CD4-positive, alpha-beta memory T cell (primary cell): Measurements from ENCODE around the gene ZC2HC1C. TPM values are rescaled to one million over a fixed set of nuclear protein-coding genes. Genes with fewer than 3 reads are reported as not detected.

Experiments used
- CTCF ChIA-PET: fragments of 350-600 bp; sonication (Branson Sonifier 250); formaldehyde crosslinking; loops from one replicate; lab custom pipeline; 2021; ENCODE audit warnings: inconsistent platforms; ENCODE audit not compliant: partially characterized antibody; lab: Charles Lee
- POLR2A ChIA-PET: fragments of 350-600 bp; sonication (Branson Sonifier 250); formaldehyde crosslinking; loops from one replicate; lab custom pipeline; 2021; ENCODE audit not compliant: partially characterized antibody; lab: Charles Lee
- DNase-seq, 5 donors: peaks; one replicate each; pipeline versions ENCODE4 v3.0.0 to v3.0.0-alpha.2; 2020 to 2022; ENCODE audit warnings: mixed read lengths in 1 of 5
- H3K27ac ChIP-seq: one replicate; pipeline ENCODE4 v1.7.0; 2013; ENCODE audit warnings: low read depth, low read length
- H3K27me3 ChIP-seq: 2 replicates; pipeline ENCODE4 v1.7.0; 2013; ENCODE audit warnings: mild to moderate bottlenecking, low read length, moderate library complexity; ENCODE audit not compliant: insufficient read depth
- H3K36me3 ChIP-seq: 2 replicates; pipeline ENCODE4 v1.7.0; 2013; ENCODE audit warnings: mild to moderate bottlenecking, low read length, moderate library complexity; ENCODE audit not compliant: insufficient read depth
- H3K4me1 ChIP-seq: 2 replicates; pipeline ENCODE4 v1.7.0; 2013; ENCODE audit warnings: mild to moderate bottlenecking, low read length, moderate library complexity; ENCODE audit not compliant: insufficient read depth
- H3K4me3 ChIP-seq, 2 donors: one replicate each; pipeline ENCODE4 v1.7.0; 2013; ENCODE audit warnings: low read length in 2 of 2, mild to moderate bottlenecking in 1 of 2
- H3K9me3 ChIP-seq, 2 donors: one replicate each; pipeline ENCODE4 v1.7.0; 2013; ENCODE audit warnings: low read length in 2 of 2, control low read depth in 1 of 2; ENCODE audit not compliant: control insufficient read depth in 1 of 2
- H3K27ac Mint-ChIP-seq, 7 donors: one replicate each; pipeline ENCODE4 v1.8.0; 2020 to 2021; ENCODE audit warnings: mixed read lengths in 7 of 7, mild to moderate bottlenecking in 6 of 7, inconsistent platforms in 3 of 7, moderate library complexity in 3 of 7
- H3K27me3 Mint-ChIP-seq, 2 donors: one replicate each; pipeline ENCODE4 v1.8.0; 2020 to 2021; ENCODE audit warnings: mixed read lengths in 2 of 2
- H3K36me3 Mint-ChIP-seq, 2 donors: one replicate each; pipeline ENCODE4 v1.8.0; 2020 to 2021; ENCODE audit warnings: mixed read lengths in 2 of 2, inconsistent platforms in 1 of 2, mild to moderate bottlenecking in 1 of 2
- H3K4me1 Mint-ChIP-seq, 4 donors: one replicate each; pipeline ENCODE4 v1.8.0; 2020 to 2021; ENCODE audit warnings: mixed read lengths in 4 of 4, mild to moderate bottlenecking in 1 of 4
- H3K4me3 Mint-ChIP-seq, 8 donors: one replicate each; pipeline ENCODE4 v1.8.0; 2020 to 2021; ENCODE audit warnings: mixed read lengths in 8 of 8, mild to moderate bottlenecking in 7 of 8, moderate library complexity in 6 of 8, inconsistent platforms in 3 of 8
- H3K9me3 Mint-ChIP-seq, 8 donors: one replicate each; pipeline ENCODE4 v1.8.0; 2020 to 2021; ENCODE audit warnings: mixed read lengths in 8 of 8, mild to moderate bottlenecking in 5 of 8, inconsistent platforms in 3 of 8, moderate library complexity in 1 of 8
- intact Hi-C: fragments of 100-400 bp; cut with micrococcal nuclease; formaldehyde crosslinking; loops from one replicate; pipeline ENCODE4 v1.15.1; 2023
- polyA plus RNA-seq, 2 donors: library from polyadenylated mRNA; unstranded; fragments of 300-500 nt; fragmentation: Illumina TruSeq; gene quantifications; one replicate each; pipeline ENCODE4 v1.2.3, GENCODE V29; 2021
- total RNA-seq, 2 experiments: library from RNA; stranded (reverse); gene quantifications; one replicate each; pipeline ENCODE4 v1.2.3, GENCODE V29; 2021

Gene ZC2HC1C
- total and polyA plus RNA-seq, 4 experiments from 2014 or later = 0.76 to 3.6 (median 1.2) TPM

DNA sequence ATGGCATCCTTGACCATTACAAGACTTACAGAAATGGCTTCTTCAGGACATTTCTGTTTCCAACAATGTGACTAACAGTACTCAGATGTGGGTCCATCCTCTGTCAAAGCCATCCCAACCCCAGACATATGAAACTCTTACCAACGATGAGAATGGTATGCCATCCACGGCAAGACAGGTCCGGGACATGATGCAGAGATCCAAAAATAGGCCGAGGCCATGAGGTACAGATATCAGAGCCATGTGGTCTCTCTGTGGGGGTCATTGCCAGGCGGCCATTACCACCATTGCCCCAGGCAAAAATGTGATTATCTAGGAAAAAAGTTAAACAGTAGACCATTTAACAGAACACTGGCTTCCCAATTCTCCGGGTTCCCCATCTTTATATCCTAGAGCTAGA lies 27.5 kb downstream of the ZC2HC1C start:
- CTCF ChIA-PET = no interaction called here
- POLR2A ChIA-PET = no interaction called here
- no peaks in the 10 kb centered on the region for H3K27me3 Mint-ChIP-seq
- DNase-seq = no peak
- Histone ChIP-seq H3K9me3 (no peaks in the 10 kb centered on the region), H3K27ac (no peak overlapping the region), H3K4me3 (no peak overlapping the region), H3K4me1 (no peaks in the 10 kb centered on the region), H3K27me3 (no peaks in the 10 kb centered on the region), H3K36me3 (peaks cover 68% of the 10 kb centered on the region)
- H3K36me3 Mint-ChIP-seq = peaks cover 61 to 74% of the 10 kb centered on the region in 2 donors
- H3K4me3 Mint-ChIP-seq = no peak overlapping the region
- H3K27ac Mint-ChIP-seq = peak overlapping the region in 1 of 7 donors; percentile 52
- peaks cover 0 to 4% (median 3%) of the 10 kb centered on the region in 4 donors for H3K4me1 Mint-ChIP-seq
- H3K9me3 Mint-ChIP-seq = no peaks in the 10 kb centered on the region
- intact Hi-C loops = no loop called here

DNA sequence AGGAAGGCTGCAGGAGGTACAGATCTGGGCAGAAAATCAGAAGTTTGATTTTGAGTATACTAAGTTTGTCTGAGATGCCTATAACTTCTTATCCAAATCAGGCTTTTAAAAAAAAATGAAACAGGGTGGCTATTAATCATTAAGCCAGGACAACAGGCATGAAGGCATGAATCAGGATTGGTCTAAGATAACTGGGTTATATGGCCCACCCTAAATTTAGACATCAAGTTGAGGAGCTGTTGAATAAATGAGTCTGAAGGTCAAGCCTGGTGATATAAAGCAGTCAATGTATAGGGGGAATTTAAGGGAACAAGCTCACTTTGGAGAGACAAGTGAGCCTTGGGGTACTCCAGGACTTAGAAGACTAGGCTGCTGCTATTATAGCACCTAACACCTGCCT lies 28.8 kb downstream of the ZC2HC1C start:
- H3K36me3 ChIP-seq = peaks cover 69% of the 10 kb centered on the region
- H3K36me3 Mint-ChIP-seq = peaks cover 65 to 74% of the 10 kb centered on the region in 2 donors
- ChIA-PET POLR2A (no interaction called here), CTCF (interaction anchor here (3.4 kb wide), 1 partner anchor 9 kb away, joined by 25 read pairs; no protein-coding TSS in a partner anchor)
- no peak overlapping the region for H3K27ac Mint-ChIP-seq
- H3K9me3 Mint-ChIP-seq = no peaks in the 10 kb centered on the region
- H3K4me1 Mint-ChIP-seq = peaks cover 0 to 4% (median 3%) of the 10 kb centered on the region in 4 donors
- H3K4me1 ChIP-seq = no peaks in the 10 kb centered on the region
- no peaks in the 10 kb centered on the region for H3K27me3 ChIP-seq
- no peak overlapping the region for H3K4me3 Mint-ChIP-seq
- intact Hi-C loops = no loop called here
- no peaks in the 10 kb centered on the region for H3K27me3 Mint-ChIP-seq
- H3K27ac ChIP-seq = no peak overlapping the region
- H3K9me3 ChIP-seq = no peaks in the 10 kb centered on the region
- H3K4me3 ChIP-seq = no peak overlapping the region
- DNase-seq = no peak

DNA sequence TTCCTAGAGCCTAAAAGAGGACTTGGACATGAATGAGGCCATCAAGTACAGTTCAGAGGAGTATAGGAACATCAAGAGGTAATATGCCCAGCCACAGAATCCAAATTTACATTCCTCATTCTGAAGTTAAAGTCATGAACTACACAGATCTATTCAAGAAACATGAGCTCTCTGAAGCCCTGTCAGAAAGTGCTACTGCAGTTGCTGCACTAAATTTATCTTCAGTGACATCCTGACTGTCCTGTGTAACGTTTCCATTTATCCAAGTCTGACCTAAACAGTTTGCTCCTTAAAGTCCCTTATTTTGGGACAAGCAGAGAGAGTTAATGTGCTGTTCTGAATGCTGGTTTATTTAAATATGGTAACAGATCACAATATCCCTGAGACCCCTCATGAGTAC lies 29.2 kb downstream of the ZC2HC1C start:
- POLR2A ChIA-PET = no interaction called here
- no peaks in the 10 kb centered on the region for H3K27me3 ChIP-seq

DNA sequence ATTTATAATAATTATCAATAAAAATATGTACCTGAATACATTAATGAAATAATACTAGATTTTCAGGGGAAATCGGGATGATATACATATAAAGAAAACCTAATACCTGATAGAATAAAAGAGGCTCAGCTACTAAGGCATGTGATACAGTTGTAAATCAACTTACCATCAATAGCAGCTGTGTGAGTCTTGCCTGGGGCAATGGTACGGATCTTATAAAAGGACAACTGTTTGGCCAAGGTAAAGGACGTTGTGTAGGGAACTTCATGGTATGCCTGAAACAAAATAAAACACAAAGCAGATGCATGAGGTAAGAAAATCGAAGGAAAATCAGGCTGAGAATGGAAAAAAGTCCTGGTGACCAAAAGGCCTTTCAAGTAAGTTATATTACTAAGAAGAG lies 32.0 kb downstream of the ZC2HC1C start:
- no peak for DNase-seq
- CTCF ChIA-PET = interaction anchor here (0.8 kb wide), 1 partner anchor 12 kb away, joined by 3 read pairs; no protein-coding TSS in a partner anchor
- peaks cover 0 to 4% (median 3%) of the 10 kb centered on the region in 4 donors for H3K4me1 Mint-ChIP-seq
- POLR2A ChIA-PET = no interaction called here
- Histone ChIP-seq H3K36me3 (peaks cover 56% of the 10 kb centered on the region), H3K4me1 (no peaks in the 10 kb centered on the region), H3K9me3 (no peaks in the 10 kb centered on the region), H3K27me3 (no peaks in the 10 kb centered on the region), H3K4me3 (no peak overlapping the region), H3K27ac (no peak overlapping the region)
- no peaks in the 10 kb centered on the region for H3K9me3 Mint-ChIP-seq
- H3K27me3 Mint-ChIP-seq = no peaks in the 10 kb centered on the region
- H3K4me3 Mint-ChIP-seq = no peak overlapping the region
- peak overlapping the region in 2 of 7 donors; percentile 0 to 53 for H3K27ac Mint-ChIP-seq
- H3K36me3 Mint-ChIP-seq = peaks cover 63 to 74% of the 10 kb centered on the region in 2 donors
- intact Hi-C loops = no loop called here

More for the DNA sequence above, 29.2 kb downstream of the ZC2HC1C start:
- H3K9me3 Mint-ChIP-seq = no peaks in the 10 kb centered on the region
- intact Hi-C loops = no loop called here
- Histone ChIP-seq H3K4me3 (no peak overlapping the region), H3K27ac (no peak overlapping the region), H3K9me3 (no peaks in the 10 kb centered on the region), H3K36me3 (peaks cover 69% of the 10 kb centered on the region), H3K4me1 (no peaks in the 10 kb centered on the region)
- no peak overlapping the region for H3K4me3 Mint-ChIP-seq
- peaks cover 68 to 76% of the 10 kb centered on the region in 2 donors for H3K36me3 Mint-ChIP-seq
- H3K27ac Mint-ChIP-seq = peak overlapping the region in 1 of 7 donors; percentile 27
- DNase-seq = no peak
- CTCF ChIA-PET = interaction anchor here (3.4 kb wide), 1 partner anchor 10 kb away, joined by 25 read pairs; no protein-coding TSS in a partner anchor
- peaks cover 0 to 4% (median 3%) of the 10 kb centered on the region in 4 donors for H3K4me1 Mint-ChIP-seq
- no peaks in the 10 kb centered on the region for H3K27me3 Mint-ChIP-seq

DNA sequence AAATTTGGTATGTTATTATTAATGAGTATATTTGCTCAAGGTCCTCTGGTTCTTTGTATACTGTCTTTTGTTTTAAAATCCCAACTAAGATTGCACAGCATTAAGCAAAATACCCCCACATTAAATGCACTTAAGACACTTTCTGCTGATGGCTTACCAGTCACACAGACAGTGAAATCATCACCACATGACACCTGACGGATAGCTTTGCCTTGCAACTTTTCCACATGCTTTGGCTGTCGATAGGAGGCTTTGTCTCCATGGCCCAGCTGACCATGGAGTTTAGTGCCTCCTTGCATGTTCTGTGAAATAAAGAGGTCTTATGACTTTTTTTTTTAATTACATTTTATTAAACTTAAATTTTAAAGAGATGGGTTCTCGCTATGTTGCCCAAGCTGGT lies 37.7 kb downstream of the ZC2HC1C start:
- DNase-seq = no peak
- peaks cover 0 to 4% (median 0%) of the 10 kb centered on the region in 4 donors for H3K4me1 Mint-ChIP-seq
- intact Hi-C loops = no loop called here
- Histone ChIP-seq H3K27ac (no peak overlapping the region), H3K4me1 (no peaks in the 10 kb centered on the region), H3K9me3 (no peaks in the 10 kb centered on the region), H3K4me3 (no peak overlapping the region), H3K27me3 (no peaks in the 10 kb centered on the region), H3K36me3 (peaks cover 47% of the 10 kb centered on the region)
- no peaks in the 10 kb centered on the region for H3K27me3 Mint-ChIP-seq
- peak overlapping the region in 3 of 7 donors; percentile 33 to 87 (median 59) for H3K27ac Mint-ChIP-seq
- peaks cover 62 to 77% of the 10 kb centered on the region in 2 donors for H3K36me3 Mint-ChIP-seq
- CTCF ChIA-PET = no interaction called here
- H3K4me3 Mint-ChIP-seq = no peak overlapping the region
- POLR2A ChIA-PET = no interaction called here
- H3K9me3 Mint-ChIP-seq = no peaks in the 10 kb centered on the region

DNA sequence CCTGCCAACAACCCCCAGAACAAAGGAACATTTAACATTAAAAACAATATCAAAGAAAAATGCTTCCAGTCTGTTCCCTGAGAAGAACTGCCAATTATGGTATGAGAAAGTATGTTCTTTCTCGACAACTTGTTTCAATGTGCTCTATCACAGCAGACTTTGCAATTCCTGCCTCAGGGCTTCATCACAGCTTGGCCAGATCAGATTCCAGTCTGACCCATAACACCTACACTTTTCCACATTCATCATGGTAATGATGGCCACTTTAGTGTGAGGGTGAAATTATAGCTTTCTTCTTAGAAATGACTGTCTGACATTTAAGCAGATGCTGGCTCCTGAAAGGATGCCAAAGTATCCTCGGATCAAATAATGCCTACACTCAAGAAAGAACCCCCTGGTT lies 40.4 kb downstream of the ZC2HC1C start:
- Histone ChIP-seq H3K9me3 (no peaks in the 10 kb centered on the region), H3K27me3 (no peaks in the 10 kb centered on the region), H3K4me1 (peaks cover 10% of the 10 kb centered on the region), H3K4me3 (no peak overlapping the region), H3K36me3 (peaks cover 70% of the 10 kb centered on the region), H3K27ac (no peak overlapping the region)
- intact Hi-C loops = no loop called here
- no peak for DNase-seq
- H3K27ac Mint-ChIP-seq = peak overlapping the region in 2 of 7 donors; percentile 22 to 35
- no peaks in the 10 kb centered on the region for H3K9me3 Mint-ChIP-seq
- H3K36me3 Mint-ChIP-seq = peaks cover 65 to 83% of the 10 kb centered on the region in 2 donors
- peaks cover 6 to 12% (median 11%) of the 10 kb centered on the region in 4 donors for H3K4me1 Mint-ChIP-seq
- ChIA-PET CTCF (interaction anchor here (0.8 to 1.2 kb wide), 3 partner anchors 21 to 249 kb away, joined by 4 read pairs; no protein-coding TSS in a partner anchor), POLR2A (no interaction called here)
- H3K27me3 Mint-ChIP-seq = no peaks in the 10 kb centered on the region
- H3K4me3 Mint-ChIP-seq = no peak overlapping the region

DNA sequence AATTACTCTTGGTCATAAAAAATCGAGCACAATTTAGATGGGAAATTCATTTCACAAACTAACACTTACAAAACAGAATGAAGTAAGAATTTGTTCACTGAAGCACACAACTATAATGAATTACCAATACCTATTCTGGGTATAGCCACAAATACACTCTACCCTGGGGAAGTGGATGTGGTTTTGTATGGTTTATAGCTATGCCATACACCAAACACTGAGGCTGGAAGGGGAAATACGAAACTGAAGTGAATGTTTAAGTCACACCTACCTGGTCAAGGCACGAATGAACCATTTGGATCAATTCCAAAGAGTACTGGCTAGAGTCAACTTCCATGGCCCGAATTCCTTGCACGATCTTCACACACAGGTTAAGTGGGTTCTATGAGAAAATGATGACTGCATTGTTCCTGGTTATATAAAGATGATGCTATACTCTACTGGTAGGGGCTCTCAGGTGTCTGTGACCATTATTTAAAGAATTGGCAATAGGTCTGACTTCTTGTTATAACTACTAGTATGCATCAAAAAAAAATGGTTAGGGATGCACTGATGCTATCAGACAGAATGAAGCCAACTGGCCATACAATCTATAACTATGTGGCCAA lies 44.6 kb downstream of the ZC2HC1C start:
- Mint-ChIP-seq H3K9me3 (no peaks in the 10 kb centered on the region), H3K27me3 (no peaks in the 10 kb centered on the region), H3K4me3 (no peak overlapping the region), H3K4me1 (peaks cover 6 to 16% (median 13%) of the 10 kb centered on the region in 4 donors), H3K27ac (no peak overlapping the region), H3K36me3 (peaks cover 58 to 83% of the 10 kb centered on the region in 2 donors)
- H3K4me1 ChIP-seq = peaks cover 10% of the 10 kb centered on the region
- POLR2A ChIA-PET = no interaction called here
- H3K27me3 ChIP-seq = no peaks in the 10 kb centered on the region
- intact Hi-C loops = no loop called here
- CTCF ChIA-PET = no interaction called here
- DNase-seq = peak in 2 of 5 donors; percentile 3 to 11
- H3K4me3 ChIP-seq = no peak overlapping the region
- H3K9me3 ChIP-seq = no peaks in the 10 kb centered on the region
- peaks cover 66% of the 10 kb centered on the region for H3K36me3 ChIP-seq
- no peak overlapping the region for H3K27ac ChIP-seq
